ENCODE measurements around the gene RPUSD3.

RPUSD3 gene

DNA sequence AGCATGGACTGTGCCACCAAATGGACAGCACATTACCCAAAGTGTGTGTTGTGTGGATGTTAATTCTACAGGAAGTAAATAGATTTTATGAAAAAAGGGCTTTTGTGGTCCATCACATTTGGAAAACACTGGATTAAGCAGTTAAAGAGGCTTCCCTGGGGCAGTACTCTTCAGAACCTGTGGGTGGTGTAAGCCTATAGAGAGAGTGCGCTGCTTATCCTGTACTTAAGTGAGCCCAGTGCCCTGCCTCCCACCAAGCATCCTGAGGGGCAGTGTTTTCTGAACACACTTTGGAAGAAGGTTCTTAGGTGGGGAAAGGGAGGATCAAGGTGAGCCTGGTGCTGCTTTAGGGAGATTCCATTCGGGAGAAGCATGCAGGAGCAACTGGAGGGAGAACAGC is 22.9 kb downstream of the RPUSD3 start:
- Histone ChIP-seq H2AFZ (ENCODE audit: low read depth, low read length, severe bottlenecking) (no peak overlapping the region), H3K9ac (ENCODE audit: low read length) (no peak overlapping the region), H3K27ac (ENCODE audit: low read depth, low read length) (no peak overlapping the region), H3F3A (ENCODE audit: insufficient read depth) (no peaks in the 10 kb centered on the region), H3K4me2 (ENCODE audit: low read depth, low read length, poor library complexity, severe bottlenecking) (no peak overlapping the region), H3K9me2 (replicated peaks; ENCODE audit: insufficient read depth, low read length) (no peaks in the 10 kb centered on the region), H3K36me3 (ENCODE audit: low read length) (no peaks in the 10 kb centered on the region), H3K27me3 (ENCODE audit: low read length) (no peaks in the 10 kb centered on the region), H4K20me1 (ENCODE audit: low read depth, low read length) (no peaks in the 10 kb centered on the region), H3K79me2 (ENCODE audit: insufficient read depth, low read length) (no peaks in the 10 kb centered on the region), H3K4me3 (ENCODE audit: insufficient read depth, low read length, poor library complexity, severe bottlenecking) (no peak overlapping the region), H3K9me3 (ENCODE audit: insufficient read depth, low read length) (no peaks in the 10 kb centered on the region)
- no peak for TF ChIP-seq EZH2phosphoT487 (conservative IDR thresholded peaks at IDR 0.05; ENCODE audit: low read length)
- TF ChIP-seq, protein P1, sequence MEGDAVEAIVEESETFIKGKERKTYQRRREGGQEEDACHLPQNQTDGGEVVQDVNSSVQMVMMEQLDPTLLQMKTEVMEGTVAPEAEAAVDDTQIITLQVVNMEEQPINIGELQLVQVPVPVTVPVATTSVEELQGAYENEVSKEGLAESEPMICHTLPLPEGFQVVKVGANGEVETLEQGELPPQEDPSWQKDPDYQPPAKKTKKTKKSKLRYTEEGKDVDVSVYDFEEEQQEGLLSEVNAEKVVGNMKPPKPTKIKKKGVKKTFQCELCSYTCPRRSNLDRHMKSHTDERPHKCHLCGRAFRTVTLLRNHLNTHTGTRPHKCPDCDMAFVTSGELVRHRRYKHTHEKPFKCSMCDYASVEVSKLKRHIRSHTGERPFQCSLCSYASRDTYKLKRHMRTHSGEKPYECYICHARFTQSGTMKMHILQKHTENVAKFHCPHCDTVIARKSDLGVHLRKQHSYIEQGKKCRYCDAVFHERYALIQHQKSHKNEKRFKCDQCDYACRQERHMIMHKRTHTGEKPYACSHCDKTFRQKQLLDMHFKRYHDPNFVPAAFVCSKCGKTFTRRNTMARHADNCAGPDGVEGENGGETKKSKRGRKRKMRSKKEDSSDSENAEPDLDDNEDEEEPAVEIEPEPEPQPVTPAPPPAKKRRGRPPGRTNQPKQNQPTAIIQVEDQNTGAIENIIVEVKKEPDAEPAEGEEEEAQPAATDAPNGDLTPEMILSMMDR (IDR thresholded peaks at IDR 0.05; ENCODE audit: insufficient read depth, low read length, poor library complexity, severe bottlenecking) = no peak

DNA sequence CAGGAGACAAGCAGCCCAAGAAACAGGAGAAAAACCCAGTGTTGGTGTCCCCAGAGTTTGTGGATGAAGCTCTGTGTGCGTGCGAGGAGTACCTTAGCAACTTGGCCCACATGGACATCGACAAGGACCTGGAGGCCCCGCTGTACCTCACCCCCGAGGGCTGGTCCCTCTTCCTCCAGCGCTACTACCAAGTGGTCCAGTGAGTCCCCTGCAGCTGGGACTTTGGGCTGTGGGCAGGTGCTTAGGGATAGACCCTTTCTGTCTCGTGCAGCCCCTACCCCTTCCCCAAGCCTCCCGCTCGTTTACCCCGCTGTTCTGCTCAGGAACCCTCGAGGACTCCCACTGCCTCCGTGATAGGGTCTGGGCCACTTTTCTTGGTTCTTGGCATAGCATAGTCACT is 23.3 kb downstream of the RPUSD3 start:
- no peak for TF ChIP-seq EZH2phosphoT487 (conservative IDR thresholded peaks at IDR 0.05; ENCODE audit: low read length)
- TF ChIP-seq, protein P1 (IDR thresholded peaks at IDR 0.05; ENCODE audit: insufficient read depth, low read length, poor library complexity, severe bottlenecking) = no peak
- no peak overlapping the region for H3K27ac ChIP-seq (ENCODE audit: low read depth, low read length)
- no peaks in the 10 kb centered on the region for H3K27me3 ChIP-seq (ENCODE audit: low read length)
- H3K9ac ChIP-seq (ENCODE audit: low read length) = no peak overlapping the region
- H3F3A ChIP-seq (ENCODE audit: insufficient read depth) = no peaks in the 10 kb centered on the region
- no peak overlapping the region for H2AFZ ChIP-seq (ENCODE audit: low read depth, low read length, severe bottlenecking)
- no peaks in the 10 kb centered on the region for H4K20me1 ChIP-seq (ENCODE audit: low read depth, low read length)
- no peaks in the 10 kb centered on the region for H3K9me2 ChIP-seq (replicated peaks; ENCODE audit: insufficient read depth, low read length)
- H3K4me2 ChIP-seq (ENCODE audit: low read depth, low read length, poor library complexity, severe bottlenecking) = no peak overlapping the region
- H3K79me2 ChIP-seq (ENCODE audit: insufficient read depth, low read length) = no peaks in the 10 kb centered on the region
- no peak overlapping the region for H3K4me3 ChIP-seq (ENCODE audit: insufficient read depth, low read length, poor library complexity, severe bottlenecking)
- no peaks in the 10 kb centered on the region for H3K36me3 ChIP-seq (ENCODE audit: low read length)
- H3K9me3 ChIP-seq (ENCODE audit: insufficient read depth, low read length) = no peaks in the 10 kb centered on the region

DNA sequence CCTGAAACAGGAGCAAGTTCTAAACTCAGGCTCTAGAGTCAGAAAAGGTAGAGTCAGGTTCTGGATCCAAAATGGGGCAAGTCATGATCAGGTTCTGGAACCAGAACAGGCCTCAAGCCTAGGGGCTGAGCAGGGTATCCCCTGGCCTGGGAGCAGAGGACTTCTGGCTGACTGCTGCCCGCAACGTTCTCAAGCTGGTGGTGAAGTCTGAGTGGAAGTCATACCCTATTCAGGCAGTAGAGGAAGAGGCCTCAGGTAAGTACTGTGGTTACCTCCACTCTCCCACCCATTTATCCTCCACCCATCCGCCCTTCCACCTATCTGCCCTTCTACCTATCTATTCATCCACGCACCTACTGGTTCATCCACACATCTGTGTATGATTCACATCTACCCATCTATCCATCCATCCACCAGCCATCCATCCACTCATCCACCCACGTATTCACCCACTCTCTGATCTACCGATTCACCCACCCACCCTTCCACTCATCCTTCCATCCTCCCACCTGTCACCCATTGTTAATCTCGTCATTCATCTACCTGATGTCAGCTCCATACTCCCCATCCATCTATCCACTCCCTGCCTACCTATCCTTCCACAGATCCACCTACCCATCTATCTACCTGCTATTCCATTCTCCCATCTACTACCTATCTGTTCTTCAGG is 25.0 kb downstream of the RPUSD3 start:
- no peak overlapping the region for H3K9ac ChIP-seq (ENCODE audit: low read length)
- H3K27me3 ChIP-seq (ENCODE audit: low read length) = no peaks in the 10 kb centered on the region
- H3K79me2 ChIP-seq (ENCODE audit: insufficient read depth, low read length) = no peaks in the 10 kb centered on the region
- no peak overlapping the region for H3K4me3 ChIP-seq (ENCODE audit: insufficient read depth, low read length, poor library complexity, severe bottlenecking)
- H3K9me3 ChIP-seq (ENCODE audit: insufficient read depth, low read length) = no peaks in the 10 kb centered on the region
- no peaks in the 10 kb centered on the region for H3K9me2 ChIP-seq (replicated peaks; ENCODE audit: insufficient read depth, low read length)
- TF ChIP-seq, protein P1 (IDR thresholded peaks at IDR 0.05; ENCODE audit: insufficient read depth, low read length, poor library complexity, severe bottlenecking) = no peak
- no peak for TF ChIP-seq EZH2phosphoT487 (conservative IDR thresholded peaks at IDR 0.05; ENCODE audit: low read length)
- H3F3A ChIP-seq (ENCODE audit: insufficient read depth) = no peaks in the 10 kb centered on the region
- no peaks in the 10 kb centered on the region for H3K36me3 ChIP-seq (ENCODE audit: low read length)
- no peaks in the 10 kb centered on the region for H4K20me1 ChIP-seq (ENCODE audit: low read depth, low read length)
- H3K4me2 ChIP-seq (ENCODE audit: low read depth, low read length, poor library complexity, severe bottlenecking) = no peak overlapping the region
- no peak overlapping the region for H3K27ac ChIP-seq (ENCODE audit: low read depth, low read length)
- no peak overlapping the region for H2AFZ ChIP-seq (ENCODE audit: low read depth, low read length, severe bottlenecking)
